ENCODE measurements around the gene KMT2C. TPM values are rescaled to one million over a fixed set of nuclear protein-coding genes. Genes with fewer than 3 reads are reported as not detected.
"Not testable (repeated sequence)": the region's sequence is repeated elsewhere in the genome, so short reads cannot be mapped to it uniquely, and the experiment has no call there.

The KMT2C gene
- total and polyA plus RNA-seq, 2 of the 8 experiments (the other 6 are each of a cell fraction or from before 2014, with no cell fraction given), result 9.1 to 40.8 TPM

- H3K27ac ChIP-seq (ENCODE audit: low read depth, low read length); H2AFZ ChIP-seq (ENCODE audit: low read length); DNase-seq (ENCODE audit: low read depth in 1 of 2, low spot score in 2 of 2); H3K23ac ChIP-seq (ENCODE audit: insufficient read length); H3K4ac ChIP-seq (replicated peaks; ENCODE audit: insufficient read length, low read depth, low read length); H4K8ac ChIP-seq (ENCODE audit: extremely low read depth, insufficient read depth, low read length); H3K27me3 ChIP-seq (replicated peaks in 1 of 4; ENCODE audit: control insufficient read depth in 3 of 4, extremely low read depth in 1 of 4, insufficient read depth in 3 of 4, low read length in 3 of 4); H3K18ac ChIP-seq (ENCODE audit: extremely low read depth, low read length); H3K9me3 ChIP-seq (ENCODE audit: insufficient read depth in 2 of 2, low read depth in 1 of 2, low read length in 1 of 2); H3K79me1 ChIP-seq (ENCODE audit: low read depth, low read length); H3K4me1 ChIP-seq (replicated peaks in 1 of 4; ENCODE audit: control insufficient read depth in 3 of 4, insufficient read depth in 4 of 4, low read length in 3 of 4); H4K5ac ChIP-seq (ENCODE audit: insufficient read length, low read depth, low read length); H3K4me3 ChIP-seq (ENCODE audit: extremely low read depth in 1 of 4, insufficient read depth in 2 of 4, low read depth in 3 of 4, low read length in 4 of 4); H2BK20ac ChIP-seq (ENCODE audit: low read length); FAIRE-seq; H3K36me3 ChIP-seq (ENCODE audit: control insufficient read depth in 2 of 4, insufficient read depth in 4 of 4, low read length in 3 of 4); POLR2A ChIA-PET (ENCODE audit: partially characterized antibody); H3K9ac ChIP-seq (replicated peaks in 1 of 4; ENCODE audit: extremely low read depth in 1 of 4, low read depth in 3 of 4, low read length in 3 of 4); H3K79me2 ChIP-seq (ENCODE audit: control insufficient read depth in 1 of 2, insufficient read depth in 2 of 2, low read length in 2 of 2); H3K4me2 ChIP-seq (ENCODE audit: insufficient read depth in 1 of 2, low read depth in 2 of 2, low read length in 2 of 2); H4K91ac ChIP-seq (replicated peaks; ENCODE audit: insufficient read length, low read length); H3K14ac ChIP-seq (ENCODE audit: insufficient read length); H2AK5ac ChIP-seq (ENCODE audit: low read depth, low read length); H3K23me2 ChIP-seq (ENCODE audit: low read depth, low read length); H3K56ac ChIP-seq (replicated peaks; ENCODE audit: insufficient read length, low read depth, low read length); H4K20me1 ChIP-seq (replicated peaks in 1 of 2; ENCODE audit: control insufficient read depth in 1 of 2, insufficient read depth in 2 of 2, low read length in 2 of 2); H2BK12ac ChIP-seq (ENCODE audit: low read depth, low read length); H2BK120ac ChIP-seq (replicated peaks; ENCODE audit: low read depth, low read length); H2BK15ac ChIP-seq (ENCODE audit: low read length); H2BK5ac ChIP-seq (ENCODE audit: low read depth, low read length): not testable (repeated sequence)
- CTCF ChIA-PET (ENCODE audit: partially characterized antibody), result interaction anchor here (0.6 to 0.9 kb wide), 3 partner anchors 18 to 207 kb away, joined by 3 read pairs; no protein-coding TSS in a partner anchor
- 82% methylated on average over 8 of the region's 8 CpGs; no CpG with 5 or more reads in 1 of the 2 experiments for WGBS, 2 experiments (ENCODE audit: extremely low coverage in 1 of 2, insufficient coverage in 1 of 2, insufficient read length in 1 of 2, insufficient replicate concordance in 2 of 2, low coverage in 1 of 2, low lambda C conversion rate in 2 of 2, missing lambda C conversion rate in 1 of 2)
These were observed 6.0 kb upstream of the KMT2C start for GRCh38 chr7:152441810-152442209.

- H3K4me1 ChIP-seq (replicated peaks in 1 of 4; ENCODE audit: control insufficient read depth in 3 of 4, insufficient read depth in 4 of 4, low read length in 3 of 4); H3K56ac ChIP-seq (replicated peaks; ENCODE audit: insufficient read length, low read depth, low read length); H3K27ac ChIP-seq (ENCODE audit: low read depth, low read length); H3K9ac ChIP-seq (replicated peaks in 1 of 4; ENCODE audit: extremely low read depth in 1 of 4, low read depth in 3 of 4, low read length in 3 of 4); H2AK5ac ChIP-seq (ENCODE audit: low read depth, low read length); H4K91ac ChIP-seq (replicated peaks; ENCODE audit: insufficient read length, low read length); H3K4me2 ChIP-seq (ENCODE audit: insufficient read depth in 1 of 2, low read depth in 2 of 2, low read length in 2 of 2); H3K79me1 ChIP-seq (ENCODE audit: low read depth, low read length); FAIRE-seq; H3K4me3 ChIP-seq (ENCODE audit: extremely low read depth in 1 of 4, insufficient read depth in 2 of 4, low read depth in 3 of 4, low read length in 4 of 4); H3K23me2 ChIP-seq (ENCODE audit: low read depth, low read length); H4K20me1 ChIP-seq (replicated peaks in 1 of 2; ENCODE audit: control insufficient read depth in 1 of 2, insufficient read depth in 2 of 2, low read length in 2 of 2); H2BK120ac ChIP-seq (replicated peaks; ENCODE audit: low read depth, low read length); H3K27me3 ChIP-seq (replicated peaks in 1 of 4; ENCODE audit: control insufficient read depth in 3 of 4, extremely low read depth in 1 of 4, insufficient read depth in 3 of 4, low read length in 3 of 4); H2BK15ac ChIP-seq (ENCODE audit: low read length); H3K4ac ChIP-seq (replicated peaks; ENCODE audit: insufficient read length, low read depth, low read length); H3K18ac ChIP-seq (ENCODE audit: extremely low read depth, low read length); H2BK5ac ChIP-seq (ENCODE audit: low read depth, low read length); H4K5ac ChIP-seq (ENCODE audit: insufficient read length, low read depth, low read length); H3K9me3 ChIP-seq (ENCODE audit: insufficient read depth in 2 of 2, low read depth in 1 of 2, low read length in 1 of 2); H4K8ac ChIP-seq (ENCODE audit: extremely low read depth, insufficient read depth, low read length); H3K23ac ChIP-seq (ENCODE audit: insufficient read length); H2BK20ac ChIP-seq (ENCODE audit: low read length); H3K14ac ChIP-seq (ENCODE audit: insufficient read length); H2BK12ac ChIP-seq (ENCODE audit: low read depth, low read length); H3K36me3 ChIP-seq (ENCODE audit: control insufficient read depth in 2 of 4, insufficient read depth in 4 of 4, low read length in 3 of 4); H2AFZ ChIP-seq (ENCODE audit: low read length); H3K79me2 ChIP-seq (ENCODE audit: control insufficient read depth in 1 of 2, insufficient read depth in 2 of 2, low read length in 2 of 2); DNase-seq (ENCODE audit: low read depth in 1 of 2, low spot score in 2 of 2); POLR2A ChIA-PET (ENCODE audit: partially characterized antibody): not testable (repeated sequence)
- 87% methylated on average over 7 of the region's 7 CpGs; no CpG with 5 or more reads in 1 of the 2 experiments for WGBS, 2 experiments (ENCODE audit: extremely low coverage in 1 of 2, insufficient coverage in 1 of 2, insufficient read length in 1 of 2, insufficient replicate concordance in 2 of 2, low coverage in 1 of 2, low lambda C conversion rate in 2 of 2, missing lambda C conversion rate in 1 of 2)
- CTCF ChIA-PET (ENCODE audit: partially characterized antibody), result interaction anchor here (0.6 to 0.9 kb wide), 3 partner anchors 19 to 208 kb away, joined by 3 read pairs; no protein-coding TSS in a partner anchor
These were observed 5.4 kb upstream of the KMT2C start for GRCh38 chr7:152441168-152441567.

Measured in H1 (cell line).